NCI-H1048 (cell line): Measurements from ENCODE around the gene VWF.
"Not testable (repeated sequence)": the region's sequence is repeated elsewhere in the genome, so short reads cannot be mapped to it uniquely, and the experiment has no call there.

Experiments used
- DNase-seq: peaks from one replicate; lab custom pipeline; 2025; lab: John Stamatoyannopoulos, UW

Gene VWF

DNA sequence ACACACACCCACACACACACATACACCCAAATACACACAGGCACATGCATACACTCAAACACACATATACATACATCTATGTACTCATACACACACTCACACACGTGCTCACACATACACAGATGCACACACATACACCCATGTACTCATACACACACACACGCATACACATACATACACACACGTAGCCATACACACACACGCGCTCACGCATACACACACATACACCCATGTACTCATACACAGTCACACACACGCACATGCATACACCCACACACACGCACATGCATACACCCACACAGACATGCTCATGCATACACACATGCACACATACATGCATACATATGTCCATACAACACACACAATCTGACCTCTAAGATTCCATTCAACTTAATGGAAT is 91.7 kb downstream of the VWF start:
- no peak for DNase-seq

- DNase-seq: no peak
Observed at GRCh38 chr12:6031001-6031400, 93.5 kb downstream of the VWF start.

- no peak for DNase-seq
Observed at GRCh38 chr12:6030081-6030480, 94.4 kb downstream of the VWF start.

GRCh38 chr12:6029401-6029800 is 95.1 kb downstream of the VWF start:
- no peak for DNase-seq

DNA sequence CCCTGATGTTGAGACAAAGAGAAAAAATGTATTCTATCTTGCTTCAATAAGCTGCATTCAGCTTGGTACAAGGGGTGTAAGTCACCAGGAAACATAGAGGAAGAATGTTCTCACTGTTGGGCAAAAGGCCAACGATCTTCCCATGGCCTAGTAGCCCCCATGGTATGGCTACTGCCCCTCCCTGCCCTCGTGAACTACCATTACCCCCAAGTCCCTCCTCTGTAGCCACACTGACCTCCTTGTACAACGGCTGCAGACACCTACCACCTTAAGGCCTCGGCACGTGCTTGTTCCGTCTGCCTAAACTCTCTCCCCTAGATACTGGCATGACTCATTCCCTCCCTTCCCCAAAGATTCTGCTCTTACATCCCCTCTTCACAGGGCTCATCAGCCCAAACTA is 97.5 kb downstream of the VWF start:
- DNase-seq: no peak

DNA sequence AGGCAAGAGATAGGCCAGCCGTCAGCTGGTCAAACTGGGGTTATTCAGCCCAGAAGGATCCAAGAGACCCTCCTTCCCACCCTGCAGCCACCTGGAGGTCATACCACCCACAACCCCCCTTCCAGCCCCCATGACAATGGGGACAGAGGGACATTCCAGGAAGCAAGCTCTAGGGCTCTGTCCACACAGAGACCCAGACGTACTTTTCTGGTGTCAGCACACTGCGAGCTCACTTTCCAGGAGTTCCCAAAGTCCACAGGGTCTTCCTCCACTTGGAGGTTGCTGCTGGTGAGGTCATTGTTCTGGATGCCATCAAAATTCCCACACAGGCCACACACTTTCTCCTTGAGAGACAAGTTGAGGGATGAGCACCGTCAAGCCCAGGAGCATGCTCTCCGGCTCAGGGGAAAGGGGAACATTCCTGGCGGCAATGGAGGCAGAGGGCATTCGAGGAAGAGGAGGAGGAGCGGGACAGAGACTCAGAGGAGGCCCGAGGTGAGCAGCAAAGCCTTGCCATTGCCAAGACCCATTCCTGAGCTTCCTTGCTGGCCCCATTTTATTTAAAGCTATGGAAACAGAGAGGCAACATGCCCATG is 98.7 kb downstream of the VWF start:
- not testable (repeated sequence) for DNase-seq

DNA sequence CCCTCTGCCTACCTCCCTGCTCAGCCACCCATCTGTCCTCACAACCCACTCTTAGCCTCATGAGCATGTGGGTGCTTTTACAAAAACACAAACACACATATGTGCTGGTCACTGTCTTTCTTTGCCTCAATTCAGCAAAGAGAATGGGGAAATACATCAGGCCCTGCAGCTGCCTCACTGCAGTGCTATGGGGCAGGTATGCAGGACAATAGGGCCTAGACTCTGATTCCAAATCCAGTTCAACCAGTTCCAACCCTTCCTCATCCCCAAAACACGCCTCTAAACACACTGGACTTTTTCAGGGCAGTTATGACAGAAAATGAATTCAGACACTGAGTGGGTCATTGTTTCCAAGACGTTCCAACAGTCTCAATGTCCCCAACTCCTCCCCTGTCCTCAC is 100.4 kb downstream of the VWF start:
- DNase-seq: not testable (repeated sequence)

- DNase-seq: no peak
Observed at GRCh38 chr12:6020930-6021329, 103.5 kb downstream of the VWF start.

- not testable (repeated sequence) for DNase-seq
Observed at GRCh38 chr12:6020511-6020910, 104.0 kb downstream of the VWF start.

GRCh38 chr12:6019256-6019655 is 105.2 kb downstream of the VWF start:
- DNase-seq: not testable (repeated sequence)

DNA sequence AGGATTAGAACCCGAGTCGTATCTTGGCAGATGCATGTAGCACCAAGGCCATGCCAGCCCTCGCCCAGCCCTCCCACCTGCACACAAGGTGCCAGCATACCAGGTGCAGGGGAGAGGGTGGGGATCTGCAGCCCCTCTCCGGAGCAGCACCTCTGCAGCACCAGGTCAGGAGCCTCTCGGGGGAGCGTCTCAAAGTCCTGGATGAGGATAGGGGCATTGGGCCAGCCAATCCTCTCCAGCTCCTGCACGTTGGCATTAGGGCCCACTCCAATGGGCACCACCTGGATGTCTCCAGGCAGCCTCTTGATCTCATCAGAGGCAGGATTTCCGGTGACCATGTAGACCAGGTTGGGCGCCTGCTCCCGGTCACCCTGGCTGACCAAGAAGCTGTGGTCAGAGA is 106.2 kb downstream of the VWF start:
- DNase-seq: no peak

DNA sequence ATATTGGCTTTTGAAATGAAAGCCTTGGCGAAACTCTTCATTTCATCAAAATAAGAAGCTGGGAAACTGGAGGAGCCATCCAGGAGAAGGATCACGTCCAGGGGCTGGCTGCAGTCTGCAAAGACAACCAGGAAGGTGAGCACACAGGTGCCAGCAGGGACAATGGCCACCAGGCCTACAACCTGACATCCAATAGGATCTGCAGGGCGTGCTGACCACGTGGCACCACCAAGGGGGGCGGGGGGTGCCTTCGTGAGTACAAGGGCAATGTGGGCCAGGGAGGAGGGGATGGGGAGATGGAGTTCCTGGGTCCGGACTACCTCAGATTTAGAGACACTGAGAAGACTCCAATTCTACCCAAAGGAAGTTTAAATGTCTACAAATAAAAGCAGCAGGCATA is 107.7 kb downstream of the VWF start:
- no peak for DNase-seq

GRCh38 chr12:6016004-6016403 is 108.5 kb downstream of the VWF start:
- not testable (repeated sequence) for DNase-seq

GRCh38 chr12:6015271-6015670 is 109.2 kb downstream of the VWF start:
- DNase-seq: not testable (repeated sequence)

- not testable (repeated sequence) for DNase-seq
Observed at GRCh38 chr12:6010631-6011350, 113.7 kb downstream of the VWF start.

GRCh38 chr12:5997260-5997659 is 127.2 kb downstream of the VWF start:
- DNase-seq: no peak

DNA sequence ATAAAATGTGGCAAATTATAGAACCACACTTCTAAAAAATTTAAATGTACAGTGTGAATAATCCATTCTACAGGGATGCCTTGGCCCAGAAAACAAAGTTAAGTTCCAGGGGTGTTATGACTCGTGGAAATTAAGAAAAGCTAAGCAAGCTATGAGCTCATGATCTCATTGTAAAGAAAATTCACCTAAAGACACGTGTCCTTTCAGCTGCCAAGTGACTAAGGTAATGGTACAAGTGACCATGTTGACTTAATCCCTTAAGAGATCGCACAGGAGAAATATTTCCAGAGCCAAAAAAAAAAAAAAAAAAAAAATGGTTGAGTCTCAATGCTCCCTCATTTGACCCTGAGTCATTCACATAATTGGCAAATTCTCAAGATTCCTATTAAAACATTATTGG is 128.0 kb downstream of the VWF start:
- DNase-seq: no peak

- DNase-seq: no peak
Observed at GRCh38 chr12:5989621-5990020, 134.8 kb downstream of the VWF start.

DNA sequence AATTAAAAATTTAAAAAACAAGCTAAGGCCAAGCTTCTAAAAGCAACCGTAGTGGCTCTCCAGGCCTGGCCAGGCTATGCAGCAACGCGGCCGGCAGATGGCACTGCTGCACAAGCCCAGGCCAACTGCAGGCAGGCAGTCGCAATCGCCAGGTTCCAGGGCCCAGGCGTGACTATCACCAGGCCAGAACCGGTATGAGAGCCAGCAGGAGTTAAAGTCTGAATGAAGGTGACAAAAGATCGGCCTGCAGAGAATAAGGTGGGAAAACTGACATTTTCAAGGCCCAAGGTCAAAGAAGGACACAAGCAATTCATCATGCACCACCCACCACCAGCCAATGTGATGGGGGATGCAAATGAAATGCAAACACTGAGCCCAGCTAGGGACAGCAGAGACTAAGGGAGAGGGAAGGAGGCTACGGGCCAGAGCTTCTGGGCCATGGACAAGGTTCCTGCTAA is 135.8 kb downstream of the VWF start:
- DNase-seq: peak; percentile 39

DNA sequence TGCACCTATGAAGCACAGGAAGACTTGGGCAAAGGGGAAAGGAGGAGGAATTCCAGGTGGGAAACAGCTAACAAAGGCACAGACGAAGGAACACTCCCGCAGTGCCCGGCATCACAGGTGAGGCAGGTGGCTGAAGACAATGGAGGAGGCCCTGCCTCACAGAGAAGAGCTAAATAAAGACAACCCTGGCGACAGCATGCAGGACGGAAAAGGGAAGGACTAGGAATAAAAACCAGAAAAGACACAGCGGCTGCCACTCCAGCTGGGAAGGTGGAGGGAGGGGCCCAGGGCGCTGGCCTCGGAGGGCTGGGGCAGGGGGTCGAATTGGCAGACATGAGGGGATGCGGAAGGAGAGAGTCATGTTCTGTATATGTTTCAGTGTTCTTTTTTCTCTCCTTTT is 136.4 kb downstream of the VWF start:
- no peak for DNase-seq

DNA sequence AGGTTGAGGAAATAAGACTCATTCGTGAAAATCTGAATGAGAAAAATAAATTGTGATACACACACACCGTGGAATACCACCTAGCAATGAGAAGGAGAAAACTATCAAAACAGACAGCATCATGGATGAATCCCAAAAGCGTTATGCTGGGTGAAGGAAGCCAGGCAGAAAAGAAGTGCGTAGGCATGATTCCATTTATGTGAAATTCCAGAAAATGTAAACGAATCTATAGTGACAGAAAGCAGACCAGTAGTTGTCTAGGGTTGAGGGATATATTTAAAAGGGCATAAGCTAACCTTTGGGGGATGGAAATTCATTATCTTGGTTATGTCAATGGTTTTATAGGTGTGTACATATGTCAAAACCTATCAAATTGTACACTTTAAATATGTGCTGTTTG is 136.9 kb downstream of the VWF start:
- no peak for DNase-seq

- no peak for DNase-seq
Observed at GRCh38 chr12:5985471-5985870, 139.0 kb downstream of the VWF start.

DNA sequence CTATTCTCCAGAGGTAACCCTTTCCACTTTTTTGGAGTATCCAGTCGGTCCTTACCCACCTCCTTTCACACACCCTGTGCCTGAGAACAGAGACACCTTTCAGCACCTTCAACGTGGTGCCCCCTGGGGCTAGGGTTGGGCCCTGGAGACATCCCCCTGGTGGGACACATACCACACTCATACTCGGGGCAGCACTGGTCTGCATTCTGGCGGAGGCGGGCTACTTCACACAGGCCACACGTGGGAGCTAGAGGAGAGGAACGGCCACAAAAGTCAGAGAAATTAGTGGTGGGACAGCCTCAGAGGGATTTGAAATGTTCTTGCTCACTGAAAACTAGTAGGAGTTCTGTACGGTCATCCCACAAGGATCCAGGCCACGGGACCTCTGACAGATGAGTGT is 139.6 kb downstream of the VWF start:
- no peak for DNase-seq

DNA sequence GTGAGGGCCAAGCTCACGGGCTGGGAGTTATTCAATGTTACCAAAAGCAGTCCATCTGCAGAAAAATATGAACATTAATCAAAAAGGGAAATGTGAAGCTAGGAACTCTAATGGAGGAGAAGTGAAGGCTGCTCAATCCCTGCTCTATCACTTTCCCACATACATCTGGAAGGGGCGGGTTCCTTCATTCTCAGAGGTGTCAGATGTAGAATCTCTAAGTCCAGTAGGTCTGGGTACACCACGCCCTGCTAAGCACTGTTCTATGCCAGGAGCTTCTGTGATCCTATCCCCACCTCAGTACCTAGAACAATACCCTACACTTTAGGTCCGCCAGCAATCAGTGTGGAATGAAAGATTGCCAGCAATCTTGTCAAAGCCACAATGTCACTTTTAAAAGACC is 142.4 kb downstream of the VWF start:
- no peak for DNase-seq
